GM23338 (cell line): ENCODE results near the gene MTA1. TPM values are rescaled to one million over a fixed set of nuclear protein-coding genes. Genes with fewer than 3 reads are reported as not detected.

Experiments
- ATAC-seq: fragments of 200-7000 bp; cut with Tn5 transposase; 3 replicates; pipeline ENCODE4 v1.9.1; 2020
- DNase-seq: peaks from one replicate; pipeline ENCODE4 v3.0.0-alpha.2; 2015; ENCODE audit warnings: low spot score
- H2AFZ ChIP-seq: fragments of 200-600 bp; sonication (generic); 2 replicates; pipeline ENCODE4 v1.8.0; 2016; ENCODE audit warnings: antibody characterized with exemption, mild to moderate bottlenecking, moderate library complexity
- H3F3A ChIP-seq: fragments of 200-600 bp; sonication (generic); replicated peaks from 2 replicates; pipeline ENCODE4 v1.8.0; 2017; ENCODE audit warnings: antibody characterized with exemption, mixed run types, low read depth
- H3K27ac ChIP-seq: fragments of 200-600 bp; sonication (generic); 2 replicates; pipeline ENCODE4 v1.6.1; 2016; ENCODE audit warnings: low read depth
- H3K27me3 ChIP-seq: fragments of 200-600 bp; sonication (generic); 2 replicates; pipeline ENCODE4 v1.8.0; 2016; ENCODE audit warnings: mild to moderate bottlenecking, mixed run types, moderate library complexity; ENCODE audit not compliant: insufficient read depth
- H3K36me3 ChIP-seq: fragments of 200-600 bp; sonication (generic); 2 replicates; pipeline ENCODE4 v1.8.0; 2016; ENCODE audit warnings: mild to moderate bottlenecking; ENCODE audit not compliant: insufficient read depth
- H3K4me1 ChIP-seq: fragments of 200-600 bp; sonication (generic); 2 replicates; pipeline ENCODE4 v1.8.0; 2016; ENCODE audit warnings: mild to moderate bottlenecking, moderate library complexity; ENCODE audit not compliant: insufficient read depth
- H3K4me2 ChIP-seq: fragments of 200-600 bp; sonication (generic); 2 replicates; pipeline ENCODE4 v1.7.1; 2017; ENCODE audit warnings: mixed run types
- H3K4me3 ChIP-seq: fragments of 200-600 bp; sonication (generic); 2 replicates; pipeline ENCODE4 v1.6.1; 2016; ENCODE audit warnings: mixed run types
- H3K79me2 ChIP-seq: fragments of 200-600 bp; sonication (generic); replicated peaks from 2 replicates; pipeline ENCODE4 v1.8.0; 2017; ENCODE audit warnings: mild to moderate bottlenecking; ENCODE audit not compliant: insufficient read depth
- H3K9me2 ChIP-seq: fragments of 200-600 bp; sonication (generic); 2 replicates; pipeline ENCODE4 v1.8.0; 2017; ENCODE audit not compliant: insufficient read depth
- H4K20me1 ChIP-seq: fragments of 200-600 bp; sonication (generic); replicated peaks from 2 replicates; pipeline ENCODE4 v1.8.0; 2017; ENCODE audit warnings: mild to moderate bottlenecking; ENCODE audit not compliant: insufficient read depth
- H3K27ac Mint-ChIP-seq: 2 replicates; pipeline ENCODE4 v1.8.0; 2020; ENCODE audit warnings: inconsistent platforms, mild to moderate bottlenecking, moderate library complexity, mixed read lengths
- H3K27me3 Mint-ChIP-seq: 3 replicates; pipeline ENCODE4 v1.8.0; 2022; ENCODE audit warnings: low read depth, mild to moderate bottlenecking, moderate library complexity, mixed read lengths, inconsistent platforms; ENCODE audit not compliant: insufficient read depth, poor library complexity
- H3K36me3 Mint-ChIP-seq: 3 replicates; pipeline ENCODE4 v1.8.0; 2021; ENCODE audit warnings: low read depth, mild to moderate bottlenecking, inconsistent platforms, moderate library complexity, mixed read lengths
- H3K4me1 Mint-ChIP-seq: 3 replicates; pipeline ENCODE4 v1.8.0; 2020; ENCODE audit warnings: mild to moderate bottlenecking, inconsistent platforms, mixed read lengths
- H3K4me3 Mint-ChIP-seq: 3 replicates; pipeline ENCODE4 v1.8.0; 2021; ENCODE audit warnings: moderate library complexity, mild to moderate bottlenecking, inconsistent platforms, mixed read lengths
- H3K9me3 Mint-ChIP-seq: 3 replicates; pipeline ENCODE4 v1.8.0; 2020; ENCODE audit warnings: moderate library complexity, mild to moderate bottlenecking, inconsistent platforms, mixed read lengths
- CREB1 ChIP-seq: fragments of 250-450 bp; sonication (Bioruptor Pico); IDR thresholded peaks from 2 replicates; pipeline ENCODE4 v1.5.0; 2020; ENCODE audit warnings: low read depth, mild to moderate bottlenecking, moderate library complexity
- CTCF ChIP-seq, 2 experiments: fragments of 200-600 bp in 1 of 2; sonication (generic) in 1 of 2; conservative IDR thresholded peaks; 2 replicates each; pipeline versions ENCODE4 v1.5.1 to v1.6.1; 2016 to 2017; ENCODE audit warnings: antibody characterized with exemption in 2 of 2, low read depth in 2 of 2, mild to moderate bottlenecking in 2 of 2, moderate library complexity in 1 of 2
- ETS1 ChIP-seq: IDR thresholded peaks from 2 replicates; pipeline ENCODE4 v1.6.1; 2016; ENCODE audit warnings: antibody characterized with exemption
- EZH2 ChIP-seq: fragments of 200-600 bp; sonication (generic); IDR thresholded peaks from one replicate; pipeline ENCODE4 v1.8.0; 2017; ENCODE audit warnings: antibody characterized with exemption, mild to moderate bottlenecking, low read depth; ENCODE audit not compliant: unreplicated experiment
- JUNB ChIP-seq: IDR thresholded peaks from one replicate; pipeline ENCODE4 v1.6.1; 2016; ENCODE audit warnings: antibody characterized with exemption; ENCODE audit not compliant: unreplicated experiment
- NANOG ChIP-seq: IDR thresholded peaks from 2 replicates; pipeline ENCODE4 v1.6.1; 2016; ENCODE audit warnings: antibody characterized with exemption, borderline replicate concordance
- POLR2AphosphoS5 ChIP-seq: IDR thresholded peaks from 2 replicates; pipeline ENCODE4 v1.6.1; 2016; ENCODE audit warnings: antibody characterized with exemption, low read depth
- REST ChIP-seq: IDR thresholded peaks from one replicate; pipeline ENCODE4 v1.6.1; 2018; ENCODE audit warnings: antibody characterized with exemption; ENCODE audit not compliant: unreplicated experiment
- STAT1 ChIP-seq: IDR thresholded peaks from one replicate; pipeline ENCODE4 v1.6.1; 2016; ENCODE audit warnings: antibody characterized with exemption; ENCODE audit not compliant: unreplicated experiment
- ZNF114 ChIP-seq: fragments of 250-450 bp; sonication (Bioruptor Pico); IDR thresholded peaks from 2 replicates; pipeline ENCODE4 v1.5.0; 2020; ENCODE audit warnings: mild to moderate bottlenecking, moderate library complexity
- ZNF331 ChIP-seq: fragments of 250-450 bp; sonication (Bioruptor Pico); IDR thresholded peaks from 2 replicates; pipeline ENCODE4 v1.5.0; 2020; ENCODE audit warnings: low read depth, mild to moderate bottlenecking, moderate library complexity
- ZNF462 ChIP-seq: fragments of 250-450 bp; sonication (Bioruptor Pico); IDR thresholded peaks from 2 replicates; pipeline ENCODE4 v1.5.0; 2020; ENCODE audit warnings: mild to moderate bottlenecking, moderate library complexity
- polyA plus RNA-seq: library from polyadenylated mRNA; unstranded; fragments of >200 nt; fragmentation: Nextera tagmentation; extraction: Ambion mirVana; gene quantifications from 2 replicates; pipeline ENCODE4 v1.2.1, GENCODE V29; 2016
- total RNA-seq: library from RNA; depleted of rRNA; stranded (reverse); fragments of >200 nt; shearing (Covaris generic); gene quantifications from 2 replicates; pipeline ENCODE4 v1.2.3, GENCODE V29; 2014

The MTA1 gene
- total and polyA plus RNA-seq, 2 experiments from 2014 or later, result 53.3 to 126 TPM

- H3K4me3 ChIP-seq, result no peak overlapping the region
- H3K27me3 ChIP-seq, result no peaks in the 10 kb centered on the region
- H3K36me3 ChIP-seq, result no peaks in the 10 kb centered on the region; the same call in 1 of the 2 replicates
- H4K20me1 ChIP-seq, result peaks cover 13% of the 10 kb centered on the region
- H3K4me2 ChIP-seq, result no peak overlapping the region
- no peaks in the 10 kb centered on the region for H3K9me2 ChIP-seq
- H3K27ac ChIP-seq, result 0 out of 2 replicates have a peak overlapping the region, but pooled peaks have one; percentile 32
- H2AFZ ChIP-seq, result no peak overlapping the region
- H3K36me3 Mint-ChIP-seq, result peaks cover 18% of the 10 kb centered on the region
- peaks cover 11% of the 10 kb centered on the region for H3K27me3 Mint-ChIP-seq
- ATAC-seq (no peak), DNase-seq (no peak)
- H3K4me3 Mint-ChIP-seq, result no peak overlapping the region
- no peak overlapping the region for H3K27ac Mint-ChIP-seq
- no peaks in the 10 kb centered on the region for H3K9me3 Mint-ChIP-seq
- peaks cover 11% of the 10 kb centered on the region; the same call in 1 of the 2 replicates for H3K79me2 ChIP-seq
- TF ChIP-seq STAT1 (no peak), ZNF462 (CRISPR knock-in tag) (no peak), CTCF (conservative IDR thresholded peaks at IDR 0.05; ENCODE audit: low read depth in 2 of 2) (no peak), POLR2AphosphoS5 (no peak), ETS1 (no peak), ZNF114 (CRISPR knock-in tag) (no peak), CREB1 (no peak), REST (no peak), EZH2 (no peak), NANOG (no peak), JUNB (no peak), ZNF331 (CRISPR knock-in tag) (no peak)
- H3K4me1 Mint-ChIP-seq, result peaks cover 3% of the 10 kb centered on the region; the same call in 1 of the 3 replicates
- H3K4me1 ChIP-seq, result no peaks in the 10 kb centered on the region
- 0 out of 2 replicates have a peak, but pooled peaks cover 3% of the 10 kb centered on the region for H3F3A ChIP-seq
Observed at GRCh38 chr14:105444859-105445258, 25.2 kb downstream of the MTA1 start.
